Activated CD4-positive, CD25-positive, alpha-beta regulatory T cell treated with anti-CD3 and anti-CD28 coated beads, Interleukin-2, amount 50 U/mL, for 72 hours (primary cell): ENCODE measurements around the gene OR5I1.
"Not testable (repeated sequence)": the region's sequence is repeated elsewhere in the genome, so short reads cannot be mapped to it uniquely, and the experiment has no call there.

ENCODE experiments used
- DNase-seq: peaks from one replicate; pipeline ENCODE4 v3.0.0; 2021

Gene OR5I1

DNA sequence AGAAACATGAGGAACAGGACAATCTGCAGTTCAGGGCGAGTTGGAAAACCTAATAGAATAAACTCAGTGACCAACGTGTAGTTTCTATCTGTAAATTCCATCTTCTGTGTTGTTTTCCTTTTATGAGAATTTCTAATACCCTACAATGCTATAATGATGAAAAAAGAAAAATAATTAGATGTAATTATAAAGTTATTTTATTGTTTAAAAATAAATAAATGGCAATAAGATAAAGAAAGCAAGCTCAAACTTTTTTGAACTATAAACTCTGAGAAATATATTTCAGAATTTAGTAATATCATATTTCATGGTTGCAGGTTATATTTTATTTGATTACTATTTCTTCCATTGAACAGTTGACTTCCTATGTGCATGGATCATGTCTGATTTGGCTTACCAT, at the start of gene OR5I1:
Gene OR5I1 (minus strand): TSS at position 101 of the 400 bp plus-strand sequence. CDS start 0 bp downstream, at position 101.
- no peak for DNase-seq

- DNase-seq = no peak
Measured at GRCh38 chr11:55970935-55971334, 34.7 kb upstream of the OR5I1 start.

DNA sequence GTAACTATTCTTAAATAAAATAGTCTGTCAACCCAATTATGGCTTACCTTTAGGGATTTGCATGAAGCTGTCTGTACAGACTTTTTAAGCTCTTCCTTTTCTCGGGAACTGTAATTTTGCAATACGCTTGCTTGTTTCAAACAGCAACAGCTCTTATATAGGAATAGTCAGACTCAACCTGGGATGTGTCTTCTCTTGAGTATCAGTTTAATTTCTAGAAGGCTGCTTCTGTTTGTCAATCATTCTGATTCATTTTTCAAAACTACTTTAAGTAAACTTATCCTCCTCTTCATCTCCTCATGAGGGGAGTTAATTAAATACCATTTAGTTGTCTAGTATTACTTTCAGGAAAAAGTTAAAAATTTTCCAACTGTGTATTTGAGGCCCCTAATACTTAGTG, 33.6 kb upstream of the OR5I1 start, which contains the start of gene OR10AG1:
Gene OR10AG1 (minus strand): TSS at position 101 of the 400 bp plus-strand sequence. CDS start 38 bp downstream, at position 63.
- no peak for DNase-seq

DNA sequence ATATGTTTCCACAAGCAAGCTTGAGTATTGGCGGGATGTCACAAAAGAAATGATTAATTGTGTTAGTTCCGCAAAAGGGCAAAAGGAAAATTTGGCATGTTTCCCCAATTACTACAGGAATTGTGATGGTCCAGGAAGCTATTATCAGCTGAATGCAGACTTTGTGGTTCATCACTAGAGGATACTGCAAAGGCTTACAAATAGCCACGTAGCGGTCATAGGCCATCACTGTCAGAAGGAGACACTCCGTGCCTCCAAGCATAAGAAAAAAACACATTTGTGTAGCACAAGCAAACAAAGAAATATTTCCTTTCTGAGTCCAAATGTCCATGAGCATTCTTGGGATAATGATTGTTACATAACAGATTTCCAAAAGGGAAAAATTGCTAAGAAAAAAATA, 31.7 kb upstream of the OR5I1 start:
- no peak for DNase-seq

GRCh38 chr11:55966391-55966790, 30.2 kb upstream of the OR5I1 start:
- DNase-seq = no peak

DNA sequence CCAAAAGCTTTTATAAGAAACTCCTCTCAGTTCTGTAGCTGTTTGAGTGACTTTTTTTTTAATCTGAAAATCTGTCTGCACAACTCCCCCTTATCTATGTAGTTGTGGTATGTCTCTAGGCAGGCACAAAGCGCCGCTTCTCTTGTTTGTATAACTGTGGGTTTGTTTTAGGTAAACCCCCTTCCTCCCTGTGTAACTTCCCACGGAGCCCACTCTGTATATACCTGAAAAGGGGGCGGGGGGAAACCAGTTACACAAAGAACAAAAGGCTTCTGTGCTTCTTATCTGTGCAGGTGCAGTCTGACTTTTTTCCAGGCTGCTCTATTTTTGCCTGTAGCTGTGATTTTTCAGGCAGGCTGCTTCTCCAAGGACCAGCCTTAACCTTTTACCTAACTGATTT, 20.3 kb upstream of the OR5I1 start:
- no peak for DNase-seq

DNA sequence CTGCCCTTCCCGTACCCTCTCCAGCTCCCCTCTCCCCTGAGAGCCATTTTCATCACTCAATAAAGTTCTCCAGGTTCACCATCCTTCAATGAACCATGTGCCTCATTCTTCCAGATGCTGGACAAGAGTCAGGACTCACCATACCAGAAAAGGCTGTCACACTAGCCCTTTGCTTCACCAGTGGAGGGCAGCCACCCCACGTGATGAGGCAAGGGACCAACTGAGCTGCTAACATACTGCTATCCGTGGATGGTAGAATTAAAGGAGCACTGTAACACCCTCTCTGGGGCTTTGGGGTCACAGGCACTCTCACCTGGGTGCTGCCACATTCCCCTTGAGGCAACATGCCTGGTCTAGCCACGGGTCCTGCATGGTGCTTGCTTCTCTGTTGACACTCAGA, 13.1 kb upstream of the OR5I1 start:
- DNase-seq = no peak

DNA sequence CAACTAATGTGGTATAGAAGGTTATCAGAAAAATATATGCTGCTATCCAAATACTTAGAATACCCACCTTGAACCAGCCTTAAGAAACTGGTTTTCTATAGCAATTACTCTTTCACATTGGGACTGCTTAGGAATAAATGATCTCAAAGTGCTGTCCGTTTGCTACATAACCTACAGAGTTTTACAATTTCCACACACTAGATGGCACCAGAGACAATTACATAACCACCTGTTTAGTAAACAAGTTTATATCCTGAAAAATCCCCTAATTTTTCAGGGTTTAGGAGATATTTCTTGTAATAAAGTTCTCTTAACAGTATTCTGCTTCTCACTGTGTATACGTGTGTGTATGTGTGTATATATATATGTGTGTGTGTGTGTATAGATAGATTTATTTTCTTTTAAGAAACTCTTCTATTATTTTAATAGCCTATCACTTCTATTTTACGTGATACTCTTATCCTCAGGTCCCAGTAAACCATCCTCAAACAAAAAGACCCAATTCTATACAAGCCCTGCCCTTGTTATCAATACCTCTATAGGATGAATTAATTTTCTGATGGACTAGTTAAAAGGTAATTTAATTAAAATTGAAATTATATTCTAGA, 6.7 kb upstream of the OR5I1 start:
- DNase-seq = no peak

- no peak for DNase-seq
Measured at GRCh38 chr11:55920537-55920936, 15.7 kb downstream of the OR5I1 start.

DNA sequence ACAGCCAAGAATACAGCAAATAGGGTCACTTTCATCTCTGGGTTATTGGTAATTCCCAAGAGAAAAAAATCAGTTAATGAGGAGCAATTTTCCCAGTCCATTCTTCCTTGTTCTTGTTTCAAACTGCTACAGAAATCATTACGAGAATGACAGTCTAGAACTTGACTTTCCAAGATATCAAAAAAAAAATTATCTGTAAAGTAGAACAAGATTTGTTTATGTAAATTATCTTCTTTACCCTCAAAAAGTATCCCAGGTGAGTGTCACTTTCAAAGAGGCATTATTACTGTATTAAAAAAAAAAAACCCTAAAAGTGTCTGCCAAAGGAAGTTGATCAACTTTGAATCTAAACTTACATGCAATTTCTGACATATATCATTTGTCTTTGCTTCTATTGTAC, 21.7 kb downstream of the OR5I1 start, which contains the start of gene OR5W2:
Gene OR5W2 (minus strand): TSS at position 101 of the 400 bp plus-strand sequence. CDS start 0 bp downstream, at position 101.
- DNase-seq = no peak

GRCh38 chr11:55902308-55902707, 33.9 kb downstream of the OR5I1 start:
- DNase-seq = no peak

DNA sequence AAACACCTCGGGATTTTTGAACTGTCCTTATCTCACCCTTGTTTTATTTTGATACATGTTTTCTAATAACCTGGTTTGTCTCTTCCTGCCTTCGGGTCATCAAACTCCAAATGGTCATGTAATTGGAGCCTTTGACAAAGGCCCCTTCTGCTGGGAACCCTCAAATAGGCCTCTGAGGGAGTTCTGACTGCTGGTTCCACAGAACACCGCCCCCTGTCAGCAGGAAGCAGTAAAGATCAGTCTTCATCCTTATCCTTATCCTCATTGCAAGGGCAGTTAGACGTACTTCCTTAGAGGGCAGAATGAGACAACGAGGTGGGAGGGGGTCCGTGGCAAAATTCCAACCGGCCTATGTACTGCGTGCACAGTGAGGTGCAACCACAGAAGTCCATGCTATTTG, 41.0 kb downstream of the OR5I1 start:
- no peak for DNase-seq

DNA sequence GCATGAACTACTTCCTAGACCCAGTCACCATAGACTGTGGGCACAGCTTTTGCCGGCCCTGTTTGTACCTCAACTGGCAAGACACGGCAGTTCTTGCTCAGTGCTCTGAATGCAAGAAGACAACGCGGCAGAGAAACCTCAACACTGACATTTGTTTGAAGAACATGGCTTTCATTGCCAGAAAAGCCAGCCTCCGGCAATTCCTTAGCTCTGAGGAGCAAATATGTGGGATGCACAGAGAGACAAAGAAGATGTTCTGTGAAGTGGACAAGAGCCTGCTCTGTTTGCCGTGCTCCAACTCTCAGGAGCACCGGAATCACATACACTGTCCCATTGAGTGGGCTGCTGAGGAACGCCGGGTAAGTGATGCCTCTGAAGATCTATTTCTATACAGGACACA, 50.7 kb downstream of the OR5I1 start:
- DNase-seq = not testable (repeated sequence)
